NB4 (cell line): ENCODE data around the gene CCDC9B.

Experiments
- DNase-seq: peaks from one replicate; pipeline ENCODE4 v3.0.0; 2010; ENCODE audit warnings: low read depth
- H3K4me3 ChIP-seq: one replicate; pipeline ENCODE4 v1.5.1; 2011; ENCODE audit warnings: mild to moderate bottlenecking, low read depth, low read length, moderate library complexity
- MAX ChIP-seq: IDR thresholded peaks from 2 replicates; pipeline ENCODE4 v1.6.1; 2011; ENCODE audit warnings: low read depth, low read length
- MYC ChIP-seq: IDR thresholded peaks from 2 replicates; pipeline ENCODE4 v1.6.1; 2011; ENCODE audit warnings: low read depth, low read length
- POLR2A ChIP-seq: IDR thresholded peaks from 2 replicates; pipeline ENCODE4 v1.6.1; 2011; ENCODE audit warnings: mild to moderate bottlenecking; ENCODE audit not compliant: insufficient read length; ENCODE audit errors: extremely low read depth
- TF ChIP-seq, protein P1 (sequence below): IDR thresholded peaks from one replicate; pipeline ENCODE4 v1.5.1; 2012; ENCODE audit warnings: low read depth, low read length

CCDC9B gene

GRCh38 chr15:40345867-40346578, 5.3 kb upstream of the CCDC9B start:
- no peak for DNase-seq
- H3K4me3 ChIP-seq: no peak overlapping the region
- TF ChIP-seq MAX (no peak), MYC (no peak), POLR2A (no peak)

- H3K4me3 ChIP-seq: no peak overlapping the region
- TF ChIP-seq POLR2A: no peak
- no peak for TF ChIP-seq MYC
- TF ChIP-seq MAX: no peak
- TF ChIP-seq, protein P1, sequence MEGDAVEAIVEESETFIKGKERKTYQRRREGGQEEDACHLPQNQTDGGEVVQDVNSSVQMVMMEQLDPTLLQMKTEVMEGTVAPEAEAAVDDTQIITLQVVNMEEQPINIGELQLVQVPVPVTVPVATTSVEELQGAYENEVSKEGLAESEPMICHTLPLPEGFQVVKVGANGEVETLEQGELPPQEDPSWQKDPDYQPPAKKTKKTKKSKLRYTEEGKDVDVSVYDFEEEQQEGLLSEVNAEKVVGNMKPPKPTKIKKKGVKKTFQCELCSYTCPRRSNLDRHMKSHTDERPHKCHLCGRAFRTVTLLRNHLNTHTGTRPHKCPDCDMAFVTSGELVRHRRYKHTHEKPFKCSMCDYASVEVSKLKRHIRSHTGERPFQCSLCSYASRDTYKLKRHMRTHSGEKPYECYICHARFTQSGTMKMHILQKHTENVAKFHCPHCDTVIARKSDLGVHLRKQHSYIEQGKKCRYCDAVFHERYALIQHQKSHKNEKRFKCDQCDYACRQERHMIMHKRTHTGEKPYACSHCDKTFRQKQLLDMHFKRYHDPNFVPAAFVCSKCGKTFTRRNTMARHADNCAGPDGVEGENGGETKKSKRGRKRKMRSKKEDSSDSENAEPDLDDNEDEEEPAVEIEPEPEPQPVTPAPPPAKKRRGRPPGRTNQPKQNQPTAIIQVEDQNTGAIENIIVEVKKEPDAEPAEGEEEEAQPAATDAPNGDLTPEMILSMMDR: no peak
- no peak for DNase-seq
These were observed 4.6 kb upstream of the CCDC9B start for GRCh38 chr15:40345225-40345866.

DNA sequence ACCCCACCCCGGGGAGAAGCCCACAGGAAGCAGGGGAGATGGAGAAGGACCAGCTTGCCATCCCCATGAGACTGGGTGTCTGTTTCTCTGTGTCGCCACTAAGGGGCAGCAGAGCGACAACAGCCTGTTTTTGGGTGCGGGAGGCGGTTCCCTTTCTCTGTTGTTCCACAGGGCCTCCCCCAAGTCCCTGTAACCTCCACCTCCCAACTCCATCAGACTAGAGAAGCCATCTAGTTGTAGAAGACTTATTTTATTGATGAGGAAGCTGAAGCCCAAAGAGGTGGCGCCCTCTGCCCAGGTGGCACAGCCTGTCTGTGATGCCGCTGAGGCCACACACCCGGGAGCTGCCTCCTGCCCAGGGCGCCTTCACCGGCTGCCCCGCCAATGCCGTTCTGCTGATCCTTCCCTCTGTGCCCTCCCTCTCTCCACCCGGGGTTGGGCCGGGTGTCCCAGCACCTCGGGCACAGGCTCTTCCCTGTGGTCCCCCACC, 3.9 kb upstream of the CCDC9B start:
- H3K4me3 ChIP-seq: no peak overlapping the region
- DNase-seq: peak; percentile 79
- TF ChIP-seq, protein P1: peak; percentile 74
- TF ChIP-seq MAX (0 out of 2 replicates have a peak, but pooled peaks have one; percentile 15), MYC (no peak), POLR2A (no peak)

- DNase-seq: no peak
- no peak overlapping the region for H3K4me3 ChIP-seq
These were observed 3.5 kb upstream of the CCDC9B start for GRCh38 chr15:40344217-40344616.

GRCh38 chr15:40343512-40343911, 2.8 kb upstream of the CCDC9B start:
- no peak overlapping the region for H3K4me3 ChIP-seq
- no peak for TF ChIP-seq MYC
- no peak for TF ChIP-seq POLR2A
- TF ChIP-seq MAX: no peak
- TF ChIP-seq, protein P1: no peak
- DNase-seq: peak; percentile 88

More at GRCh38 chr15:40344217-40344616, 3.5 kb upstream of the CCDC9B start:
- TF ChIP-seq, protein P1: no peak
- TF ChIP-seq MYC: no peak
- no peak for TF ChIP-seq POLR2A
- TF ChIP-seq MAX: no peak
